GM21367 (cell line): Measurements from ENCODE around the gene TEX261.

Experiments used
- ATAC-seq: cut with Tn5 transposase; IDR thresholded peaks from one replicate; pipeline ENCODE4 v1.9.1; 2021; ENCODE audit not compliant: unreplicated experiment

TEX261 gene

GRCh38 chr2:70959851-70960832 is 34.5 kb downstream of the TEX261 start:
- ATAC-seq, result no peak

GRCh38 chr2:70959271-70959761 is 35.4 kb downstream of the TEX261 start:
- no peak for ATAC-seq

GRCh38 chr2:70958759-70959158 is 35.9 kb downstream of the TEX261 start:
- ATAC-seq, result no peak

GRCh38 chr2:70957798-70958197 is 36.9 kb downstream of the TEX261 start:
- no peak for ATAC-seq

- ATAC-seq, result no peak
These were observed 38.5 kb downstream of the TEX261 start for GRCh38 chr2:70956141-70956540.

GRCh38 chr2:70954886-70955285 is 39.8 kb downstream of the TEX261 start:
- no peak for ATAC-seq

GRCh38 chr2:70949086-70949485 is 45.6 kb downstream of the TEX261 start:
- ATAC-seq, result no peak

GRCh38 chr2:70948337-70949003 is 46.2 kb downstream of the TEX261 start:
- peak; percentile 84 for ATAC-seq

- no peak for ATAC-seq
These were observed 47.0 kb downstream of the TEX261 start for GRCh38 chr2:70947556-70948184.

GRCh38 chr2:70946832-70947442 is 47.7 kb downstream of the TEX261 start:
- no peak for ATAC-seq

GRCh38 chr2:70944111-70944690 is 50.5 kb downstream of the TEX261 start:
- ATAC-seq, result no peak

- ATAC-seq, result no peak
These were observed 51.3 kb downstream of the TEX261 start for GRCh38 chr2:70943205-70943871.

- ATAC-seq, result no peak
These were observed 52.1 kb downstream of the TEX261 start for GRCh38 chr2:70942396-70943204.

- ATAC-seq, result no peak
These were observed 53.0 kb downstream of the TEX261 start for GRCh38 chr2:70941701-70942100.

GRCh38 chr2:70941186-70941585 is 53.5 kb downstream of the TEX261 start:
- no peak for ATAC-seq

- no peak for ATAC-seq
These were observed 54.7 kb downstream of the TEX261 start for GRCh38 chr2:70939839-70940580.

- no peak for ATAC-seq
These were observed 55.5 kb downstream of the TEX261 start for GRCh38 chr2:70939001-70939838.

- ATAC-seq, result no peak
These were observed 56.1 kb downstream of the TEX261 start for GRCh38 chr2:70938586-70938950.
